Neuronal stem cell (in vitro differentiated cells): Measurements from ENCODE around the gene MEIS2.

ENCODE experiments used
- DNase-seq: peaks from one replicate; pipeline ENCODE4 v3.0.0-alpha.2; 2013; ENCODE audit warnings: low spot score
- H2AFZ ChIP-seq: one replicate; pipeline ENCODE4 v1.6.1; 2013; ENCODE audit warnings: mild to moderate bottlenecking, low read length, inconsistent platforms
- H2AK5ac ChIP-seq: 2 replicates; pipeline ENCODE4 v1.6.1; 2013; ENCODE audit warnings: low read depth, mild to moderate bottlenecking, inconsistent platforms, low read length, moderate library complexity, mixed read lengths
- H2BK120ac ChIP-seq: 2 replicates; pipeline ENCODE4 v1.6.1; 2013; ENCODE audit warnings: low read depth, mild to moderate bottlenecking, inconsistent platforms, low read length, moderate library complexity, mixed read lengths
- H2BK12ac ChIP-seq: one replicate; pipeline ENCODE4 v1.6.1; 2013; ENCODE audit warnings: low read length, inconsistent platforms
- H2BK15ac ChIP-seq: 2 replicates; pipeline ENCODE4 v1.6.1; 2013; ENCODE audit warnings: mild to moderate bottlenecking, low read length, inconsistent platforms, mixed read lengths
- H2BK5ac ChIP-seq: one replicate; pipeline ENCODE4 v1.6.1; 2013; ENCODE audit warnings: inconsistent platforms, mild to moderate bottlenecking, low read length, moderate library complexity
- H3K14ac ChIP-seq: one replicate; pipeline ENCODE4 v1.6.1; 2013; ENCODE audit warnings: low read length, inconsistent platforms
- H3K18ac ChIP-seq: 2 replicates; pipeline ENCODE4 v1.6.1; 2013; ENCODE audit warnings: low read length, inconsistent platforms
- H3K23ac ChIP-seq: 2 replicates; pipeline ENCODE4 v1.6.1; 2013; ENCODE audit warnings: low read depth, mild to moderate bottlenecking, mixed read lengths, low read length, inconsistent platforms; ENCODE audit not compliant: poor library complexity
- H3K27ac ChIP-seq: replicated peaks from 3 replicates; pipeline ENCODE4 v1.5.1; 2013; ENCODE audit warnings: low read length, inconsistent platforms
- H3K27me3 ChIP-seq, 3 experiments: 2 replicates each; pipeline ENCODE4 v1.6.1; 2013; ENCODE audit warnings: low read length in 3 of 3, mild to moderate bottlenecking in 2 of 3, inconsistent platforms in 1 of 3, low read depth in 1 of 3, mixed read lengths in 1 of 3, moderate library complexity in 1 of 3; ENCODE audit not compliant: control insufficient read depth in 3 of 3, insufficient read depth in 3 of 3
- H3K36me3 ChIP-seq, 2 donors: replicated peaks in 1 of 2; 2 replicates each; pipeline ENCODE4 v1.6.1; 2013; ENCODE audit warnings: low read length in 2 of 2; ENCODE audit not compliant: control insufficient read depth in 2 of 2, insufficient read depth in 2 of 2
- H3K4ac ChIP-seq: 2 replicates; pipeline ENCODE4 v1.6.1; 2013; ENCODE audit warnings: inconsistent platforms, mild to moderate bottlenecking, low read length, moderate library complexity
- H3K4me1 ChIP-seq, 2 donors: 1 replicate in 1 of 2; 2 replicates in 1 of 2; pipeline ENCODE4 v1.6.1; 2013; ENCODE audit warnings: low read length in 2 of 2, low read depth in 1 of 2; ENCODE audit not compliant: control insufficient read depth in 2 of 2, insufficient read depth in 1 of 2
- H3K4me2 ChIP-seq: one replicate; pipeline ENCODE4 v1.6.1; 2013; ENCODE audit warnings: mild to moderate bottlenecking, low read length, inconsistent platforms; ENCODE audit not compliant: insufficient read depth, poor library complexity, severe bottlenecking
- H3K4me3 ChIP-seq, 2 donors: 2 replicates each; pipeline ENCODE4 v1.5.1; 2013; ENCODE audit warnings: low read length in 2 of 2, mild to moderate bottlenecking in 2 of 2, inconsistent platforms in 1 of 2, moderate library complexity in 1 of 2
- H3K79me1 ChIP-seq: one replicate; pipeline ENCODE4 v1.6.1; 2013; ENCODE audit warnings: low read depth, mild to moderate bottlenecking, inconsistent platforms, low read length, moderate library complexity
- H3K9ac ChIP-seq: one replicate; pipeline ENCODE4 v1.6.1; 2013; ENCODE audit warnings: mild to moderate bottlenecking, low read depth, low read length, inconsistent platforms; ENCODE audit not compliant: poor library complexity
- H3K9me3 ChIP-seq, 2 donors: replicated peaks in 1 of 2; 2 replicates each; pipeline versions ENCODE3 to v1.6.1; 2013; ENCODE audit warnings: low read length in 2 of 2, mild to moderate bottlenecking in 2 of 2, inconsistent platforms in 1 of 2, low read depth in 1 of 2, mixed read lengths in 1 of 2, moderate library complexity in 1 of 2; ENCODE audit not compliant: control insufficient read depth in 2 of 2, insufficient read depth in 1 of 2
- H4K8ac ChIP-seq: one replicate; pipeline ENCODE4 v1.6.1; 2013; ENCODE audit warnings: low read depth, mild to moderate bottlenecking, inconsistent platforms, low read length, moderate library complexity
- H4K91ac ChIP-seq: one replicate; pipeline ENCODE4 v1.6.1; 2013; ENCODE audit warnings: low read length, low read depth, mild to moderate bottlenecking, inconsistent platforms; ENCODE audit not compliant: poor library complexity
- WGBS, 2 donors: extraction: QIAGEN DNeasy Blood & Tissue Kit; methylation state at CpG; one replicate each; pipeline ENCODE4 v1.1.7; 2013; ENCODE audit warnings: missing lambda C conversion rate in 2 of 2, mixed read lengths in 1 of 2; ENCODE audit not compliant: insufficient read length in 2 of 2, insufficient replicate concordance in 1 of 2; ENCODE audit errors: extremely low coverage in 2 of 2; 5-methylcytosine and 5-hydroxymethylcytosine counted together

The MEIS2 gene

GRCh38 chr15:37093480-37094332 lies 6.6 kb downstream of the MEIS2 start:
- Histone ChIP-seq H3K9me3 (no peaks in the 10 kb centered on the region), H3K14ac (no peak overlapping the region), H3K18ac (no peak overlapping the region), H3K27me3 (no peaks in the 10 kb centered on the region), H3K9ac (no peak overlapping the region), H4K8ac (no peak overlapping the region), H3K4me3 (no peak overlapping the region), H2BK15ac (no peak overlapping the region), H3K79me1 (peaks cover 6% of the 10 kb centered on the region), H2BK5ac (no peak overlapping the region), H2BK120ac (no peak overlapping the region), H2BK12ac (no peak overlapping the region), H3K4me2 (peak overlapping the region; percentile 26), H3K36me3 (peaks cover 9 to 73% of the 10 kb centered on the region in 2 donors), H3K4me1 (peaks cover 2 to 17% of the 10 kb centered on the region in 2 donors), H4K91ac (no peak overlapping the region), H3K27ac (no peak overlapping the region), H2AK5ac (no peak overlapping the region), H3K4ac (no peak overlapping the region), H2AFZ (no peak overlapping the region), H3K23ac (no peak overlapping the region)
- no peak for DNase-seq
- WGBS, 2 donors: no CpG with 5 or more reads among the region's 11 CpGs

- H3K4ac ChIP-seq: no peak overlapping the region
- no peak overlapping the region for H2AFZ ChIP-seq
- H2BK120ac ChIP-seq: no peak overlapping the region
- no peak overlapping the region for H2BK12ac ChIP-seq
- peaks cover 9 to 94% of the 10 kb centered on the region in 2 donors for H3K36me3 ChIP-seq
- H3K27ac ChIP-seq: no peak overlapping the region
- no peak overlapping the region for H3K9ac ChIP-seq
- no peak overlapping the region for H3K18ac ChIP-seq
- H3K79me1 ChIP-seq: no peaks in the 10 kb centered on the region
- no peaks in the 10 kb centered on the region for H3K9me3 ChIP-seq
- H3K4me2 ChIP-seq: no peak overlapping the region
- no peak overlapping the region for H2BK15ac ChIP-seq
- no peak overlapping the region for H3K23ac ChIP-seq
- no peak for DNase-seq
- peaks cover 1 to 17% of the 10 kb centered on the region in 2 donors for H3K4me1 ChIP-seq
- H3K14ac ChIP-seq: no peak overlapping the region
- no CpG with 5 or more reads among the region's 3 CpGs for WGBS, 2 donors
- no peak overlapping the region for H2BK5ac ChIP-seq
- H3K27me3 ChIP-seq: no peaks in the 10 kb centered on the region
- no peak overlapping the region for H4K91ac ChIP-seq
- no peak overlapping the region for H2AK5ac ChIP-seq
- no peak overlapping the region for H3K4me3 ChIP-seq
- H4K8ac ChIP-seq: no peak overlapping the region
These were observed 9.7 kb downstream of the MEIS2 start for GRCh38 chr15:37090543-37091175.

- Histone ChIP-seq H4K8ac (no peak overlapping the region), H3K36me3 (peaks cover 9 to 96% of the 10 kb centered on the region in 2 donors), H3K23ac (no peak overlapping the region), H2BK12ac (no peak overlapping the region), H3K4me2 (no peak overlapping the region), H3K9ac (no peak overlapping the region), H2BK15ac (no peak overlapping the region), H2BK120ac (no peak overlapping the region), H3K18ac (no peak overlapping the region), H3K4me1 (peaks cover 1 to 5% of the 10 kb centered on the region in 2 donors), H3K27me3 (no peaks in the 10 kb centered on the region), H4K91ac (no peak overlapping the region), H3K14ac (no peak overlapping the region), H3K9me3 (no peaks in the 10 kb centered on the region), H2BK5ac (no peak overlapping the region), H2AFZ (no peak overlapping the region), H3K27ac (no peak overlapping the region), H3K79me1 (no peaks in the 10 kb centered on the region), H3K4ac (no peak overlapping the region), H3K4me3 (no peak overlapping the region), H2AK5ac (no peak overlapping the region)
- no CpG with 5 or more reads among the region's 2 CpGs for WGBS, 2 donors
- DNase-seq: no peak
These were observed 11.9 kb downstream of the MEIS2 start for GRCh38 chr15:37088436-37088835.

- H3K9me3 ChIP-seq: no peaks in the 10 kb centered on the region
- H2AK5ac ChIP-seq: no peak overlapping the region
- H4K8ac ChIP-seq: no peak overlapping the region
- no peak for DNase-seq
- no peak overlapping the region for H3K23ac ChIP-seq
- no peak overlapping the region for H3K18ac ChIP-seq
- no peaks in the 10 kb centered on the region for H3K79me1 ChIP-seq
- no peak overlapping the region for H3K27ac ChIP-seq
- H3K9ac ChIP-seq: no peak overlapping the region
- H2AFZ ChIP-seq: no peak overlapping the region
- no peak overlapping the region for H2BK120ac ChIP-seq
- no peak overlapping the region for H4K91ac ChIP-seq
- H3K4me2 ChIP-seq: no peak overlapping the region
- no peak overlapping the region for H2BK5ac ChIP-seq
- H3K27me3 ChIP-seq: no peaks in the 10 kb centered on the region
- no peak overlapping the region for H3K4me3 ChIP-seq
- no peak overlapping the region for H3K4ac ChIP-seq
- H3K4me1 ChIP-seq: peaks cover 1 to 6% of the 10 kb centered on the region in 2 donors
- peaks cover 7 to 96% of the 10 kb centered on the region in 2 donors for H3K36me3 ChIP-seq
- H2BK15ac ChIP-seq: no peak overlapping the region
- no peak overlapping the region for H3K14ac ChIP-seq
- WGBS, 2 donors: no CpG with 5 or more reads among the region's 4 CpGs
- H2BK12ac ChIP-seq: no peak overlapping the region
These were observed 13.2 kb downstream of the MEIS2 start for GRCh38 chr15:37087131-37087588.
